Ramos (cell line): ENCODE results near the gene ADCY7.

ENCODE experiments used
- in situ Hi-C: fragments of 300-500 bp; cut with MboI; formaldehyde crosslinking; loops from one replicate; pipeline ENCODE4 v1.14.3; 2022; ENCODE audit warnings: low sequenced_read_pairs; ENCODE audit not compliant: unreplicated experiment

The ADCY7 gene

DNA sequence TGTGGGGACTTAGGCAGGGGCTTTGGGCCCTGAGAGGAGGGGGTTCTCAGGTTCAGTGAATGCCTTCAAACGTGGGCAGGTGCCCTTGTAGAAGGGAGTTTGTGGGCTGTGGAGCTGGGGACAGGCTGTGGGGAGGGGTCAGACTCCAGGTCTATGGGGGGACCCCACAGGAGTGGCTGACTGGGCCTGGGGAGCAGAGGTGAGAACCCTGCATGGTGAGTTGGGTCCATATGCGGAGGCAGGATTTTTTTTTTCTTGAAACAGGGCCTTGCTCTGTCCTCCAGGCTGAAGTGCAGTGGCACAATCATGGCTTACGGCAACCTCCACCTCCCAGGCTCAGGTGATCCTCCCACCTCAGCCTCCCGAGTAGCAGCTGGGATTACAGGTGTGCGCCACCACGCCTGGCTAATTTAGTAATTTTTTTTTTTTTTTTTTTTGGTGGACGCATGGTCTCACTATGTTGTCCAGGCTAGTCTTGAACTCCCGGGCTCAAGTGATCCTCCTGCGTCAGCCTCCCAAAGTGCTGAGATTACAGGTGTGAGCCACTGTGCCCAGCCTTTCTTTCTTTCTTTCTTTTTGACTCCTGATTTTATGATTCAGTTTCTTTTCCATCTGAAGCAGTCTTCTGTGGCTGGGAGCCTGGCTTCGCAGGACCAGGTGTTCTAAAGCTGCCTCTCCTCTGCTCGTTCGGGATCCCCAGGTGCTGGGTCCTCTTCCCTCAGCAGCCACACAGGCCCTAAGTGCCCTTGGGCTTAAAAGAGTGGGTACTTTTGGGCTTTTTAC lies 19.0 kb upstream of the ADCY7 start:
- in situ Hi-C loops = loop anchor here (25.0 kb wide), 1 partner anchor 415 kb away; no protein-coding TSS in a partner anchor

DNA sequence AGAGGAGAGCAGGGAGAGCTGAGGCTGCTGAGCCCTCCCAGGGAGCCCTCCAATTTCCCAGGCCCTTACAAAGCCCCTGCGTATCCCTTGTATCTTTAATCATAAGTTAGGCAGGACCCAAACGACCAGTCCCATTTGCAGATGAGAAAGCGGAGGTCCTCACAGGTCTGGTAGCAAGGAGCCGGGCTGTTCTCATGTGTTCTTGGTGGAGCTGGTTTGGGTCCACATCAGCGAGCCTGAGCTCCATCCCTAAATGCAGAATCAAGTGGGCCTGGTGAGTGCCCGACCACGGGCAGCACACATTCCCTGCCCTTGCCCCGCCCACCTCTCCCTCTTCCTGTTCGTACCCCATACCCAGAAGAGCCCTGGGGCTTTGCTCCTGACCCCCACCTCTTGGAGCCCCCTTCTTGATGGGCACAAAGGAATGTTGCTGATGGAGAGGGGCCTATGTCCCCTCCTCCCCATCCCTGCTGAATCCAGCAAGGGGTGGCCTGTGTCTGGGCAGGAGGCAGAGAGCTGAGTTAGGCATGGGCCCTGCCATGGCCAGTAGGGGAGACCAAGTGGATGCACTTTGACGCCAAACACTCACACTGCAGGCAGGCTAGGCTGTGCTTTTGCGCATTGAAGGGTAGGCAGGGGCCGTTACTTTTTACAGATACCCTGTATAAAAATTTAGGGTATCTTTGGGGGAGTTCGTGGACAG lies 18.3 kb upstream of the ADCY7 start:
- in situ Hi-C loops = loop anchor here (25.0 kb wide), 1 partner anchor 414 kb away; no protein-coding TSS in a partner anchor

DNA sequence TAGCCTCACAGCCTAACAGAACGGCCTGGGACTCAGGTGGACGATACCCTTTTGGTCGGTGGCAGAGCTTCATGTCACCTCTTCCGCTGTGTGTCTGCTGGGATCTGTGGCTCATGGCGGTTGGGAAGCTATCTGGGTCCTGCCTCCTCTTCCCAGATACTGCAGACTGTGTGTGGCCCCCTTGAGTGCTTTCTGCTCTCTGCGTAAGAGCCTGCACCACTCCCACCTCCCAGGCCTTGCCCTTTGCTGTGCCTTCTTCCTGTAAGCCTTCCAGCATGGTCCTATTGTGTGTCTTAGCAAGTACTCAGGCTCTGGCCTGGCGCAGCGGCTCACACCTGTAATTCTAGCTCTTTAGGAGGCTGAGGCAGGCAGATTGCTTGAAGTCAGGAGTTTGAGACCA lies 17.5 kb upstream of the ADCY7 start:
- in situ Hi-C loops = loop anchor here (25.0 kb wide), 1 partner anchor 413 kb away; no protein-coding TSS in a partner anchor

DNA sequence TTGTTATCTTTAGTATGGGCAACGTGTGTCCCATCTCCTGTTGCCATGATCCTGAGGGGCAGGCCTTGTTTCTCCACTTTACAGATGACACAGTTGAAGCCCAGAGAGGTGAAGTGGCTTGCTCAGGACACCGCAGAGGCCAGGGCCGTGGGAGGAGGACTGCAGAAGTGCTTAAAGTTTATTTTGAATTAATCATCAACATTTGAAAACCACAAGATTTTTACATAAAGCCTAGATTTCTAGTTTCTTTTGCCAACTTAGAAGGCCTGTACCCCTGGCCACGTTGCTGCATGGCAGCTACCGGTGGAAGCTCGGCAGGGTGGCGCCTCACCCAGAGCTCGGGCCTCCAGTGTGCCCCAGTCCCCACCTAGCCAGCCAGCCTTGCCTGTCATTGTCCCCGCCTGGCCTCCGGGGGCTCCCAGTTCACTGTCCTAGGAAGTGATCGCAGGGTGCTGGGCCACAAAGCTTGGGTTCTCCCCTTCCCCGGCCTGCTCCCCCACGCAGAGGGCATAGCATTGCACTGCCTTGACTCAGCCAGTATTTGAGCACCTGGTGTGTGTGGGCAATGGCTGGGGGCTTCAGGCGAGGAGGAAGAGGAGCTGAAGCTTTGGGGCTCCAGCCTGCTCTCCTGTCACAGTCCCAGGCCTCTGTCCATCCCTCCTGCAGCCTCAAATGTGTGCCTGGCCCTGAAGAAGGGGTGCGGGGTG lies 14.8 kb upstream of the ADCY7 start:
- in situ Hi-C loops = no loop called here

DNA sequence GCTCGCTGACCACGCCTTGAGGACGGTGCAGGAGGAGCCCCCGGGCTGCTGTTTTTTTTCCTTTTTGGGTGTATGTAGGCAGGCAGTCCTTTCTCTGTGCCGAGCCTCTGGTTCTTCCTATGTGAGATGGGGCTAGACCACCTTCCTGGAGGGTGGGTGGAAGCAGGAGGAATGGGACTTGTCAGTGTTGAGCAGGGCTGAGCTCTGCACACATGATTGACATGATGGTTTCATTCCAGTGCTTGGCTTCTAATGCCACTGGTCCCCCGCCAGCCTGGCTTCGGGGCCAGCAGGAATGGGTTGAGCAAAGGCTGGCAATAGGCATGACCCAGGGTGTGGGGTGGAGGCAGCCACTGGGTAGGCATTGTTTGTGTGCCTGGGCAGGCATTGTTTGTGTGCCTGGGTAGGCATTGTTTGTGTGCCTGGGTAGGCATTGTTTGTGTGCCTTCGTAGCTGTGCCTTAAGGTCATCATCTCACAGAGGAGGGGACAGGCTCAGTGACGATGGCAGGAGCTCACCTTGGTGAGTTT lies 14.2 kb upstream of the ADCY7 start:
- in situ Hi-C loops = no loop called here

DNA sequence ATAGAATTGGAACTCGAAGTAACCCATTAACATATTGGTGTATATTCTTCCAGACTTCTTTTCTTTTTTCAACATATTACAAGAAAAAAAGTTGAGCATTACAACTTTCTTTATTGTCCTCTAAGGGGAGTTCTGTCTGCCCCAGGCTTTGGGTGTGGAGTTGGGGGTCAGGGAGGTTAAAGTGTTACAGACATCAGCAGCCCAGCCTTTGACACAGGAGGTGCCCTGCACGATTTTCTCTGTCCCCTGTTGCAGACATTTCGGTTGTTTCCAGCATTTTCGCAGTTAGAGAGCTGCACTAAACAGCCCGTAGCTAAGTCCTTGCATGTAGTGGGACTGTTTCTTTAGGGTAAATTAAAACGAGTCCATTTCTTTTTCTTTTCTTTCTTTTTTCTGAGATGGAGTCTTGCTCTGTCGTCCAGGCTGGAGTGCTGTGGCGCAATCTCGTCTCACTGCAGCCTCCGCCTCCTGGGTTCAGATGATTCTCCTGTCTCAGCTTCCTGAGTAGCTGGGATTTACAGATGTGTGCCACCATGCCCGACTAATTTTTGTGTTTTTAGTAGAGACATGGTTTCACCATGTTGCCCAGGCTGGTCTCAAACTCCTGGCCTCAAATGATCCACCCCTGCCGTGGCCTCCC lies 13.4 kb upstream of the ADCY7 start:
- in situ Hi-C loops = no loop called here

DNA sequence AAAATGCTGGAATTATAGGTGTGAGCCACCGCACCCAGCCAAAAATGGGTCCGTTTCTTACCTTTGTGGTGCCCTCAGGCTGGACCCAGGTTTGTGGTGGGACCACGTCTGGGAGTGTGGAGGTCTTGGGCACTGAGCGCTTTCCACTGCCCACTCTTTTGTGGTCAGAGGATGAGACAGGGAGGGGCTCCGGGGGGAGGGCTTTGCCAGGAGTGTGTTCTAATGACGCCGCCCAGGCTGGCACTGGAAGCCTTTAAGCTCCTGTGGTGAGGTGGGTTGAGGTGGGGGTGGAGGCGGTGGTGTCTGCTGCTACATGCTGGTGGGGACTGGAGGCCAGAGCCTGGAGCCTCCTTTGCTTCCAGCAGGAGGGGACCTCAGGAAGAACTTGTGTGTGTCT lies 12.8 kb upstream of the ADCY7 start:
- in situ Hi-C loops = no loop called here

DNA sequence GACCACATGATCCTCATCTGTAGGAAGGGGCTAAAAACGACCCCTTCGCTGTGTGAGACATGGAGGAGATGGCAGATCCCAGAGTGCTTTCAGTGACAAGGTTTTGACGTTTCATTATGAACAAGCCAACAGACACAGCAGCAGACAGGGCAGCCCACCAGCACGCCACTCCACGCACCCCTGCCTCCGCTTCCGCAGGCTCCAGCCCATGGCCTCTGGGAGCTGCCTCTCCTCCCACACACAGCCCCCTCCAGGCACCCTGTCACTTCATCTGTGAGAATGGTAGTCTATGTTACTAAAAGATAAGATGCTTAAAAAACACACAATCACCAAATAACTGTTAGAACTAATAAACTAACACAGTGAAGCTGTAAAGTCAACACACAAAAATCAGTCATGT lies 12.3 kb upstream of the ADCY7 start:
- in situ Hi-C loops = no loop called here

DNA sequence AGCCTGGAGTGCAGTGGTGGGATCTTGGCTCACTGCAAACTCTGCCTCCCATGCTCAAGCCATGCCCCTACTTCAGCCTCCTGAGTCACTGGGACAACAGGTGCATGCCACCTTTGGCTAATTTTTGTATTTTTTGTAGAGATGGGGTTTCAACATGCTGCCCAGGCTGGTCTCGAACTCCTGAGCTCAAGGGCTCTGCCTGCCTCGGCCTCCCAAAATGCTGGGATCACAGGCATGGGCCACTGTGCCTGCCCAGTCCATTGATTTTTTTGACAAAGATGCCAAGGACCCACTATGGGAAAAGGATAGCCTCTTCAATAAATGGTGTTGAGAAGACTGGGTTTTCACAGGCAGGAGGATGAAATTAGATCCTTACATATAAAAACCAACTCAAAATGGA lies 10.8 kb upstream of the ADCY7 start:
- in situ Hi-C loops = no loop called here

DNA sequence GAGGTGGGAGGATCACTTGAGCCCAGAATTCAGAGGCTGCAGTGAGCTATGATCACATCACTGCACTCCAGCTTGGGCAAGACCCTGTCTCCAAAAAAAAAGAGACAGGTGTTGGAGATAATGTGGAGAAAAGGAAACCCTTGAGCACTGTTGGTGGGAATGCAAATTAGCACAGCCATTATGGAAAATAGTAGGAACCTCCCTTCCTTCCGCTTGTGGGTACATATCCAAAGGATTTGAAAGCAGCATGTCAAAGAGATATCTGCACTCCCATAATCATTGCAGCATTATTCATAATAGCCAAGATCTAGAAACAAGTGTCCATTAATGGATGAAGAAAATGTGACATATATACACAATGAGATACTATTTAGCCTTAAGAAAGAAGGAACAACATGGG lies 9.7 kb upstream of the ADCY7 start:
- in situ Hi-C loops = no loop called here

DNA sequence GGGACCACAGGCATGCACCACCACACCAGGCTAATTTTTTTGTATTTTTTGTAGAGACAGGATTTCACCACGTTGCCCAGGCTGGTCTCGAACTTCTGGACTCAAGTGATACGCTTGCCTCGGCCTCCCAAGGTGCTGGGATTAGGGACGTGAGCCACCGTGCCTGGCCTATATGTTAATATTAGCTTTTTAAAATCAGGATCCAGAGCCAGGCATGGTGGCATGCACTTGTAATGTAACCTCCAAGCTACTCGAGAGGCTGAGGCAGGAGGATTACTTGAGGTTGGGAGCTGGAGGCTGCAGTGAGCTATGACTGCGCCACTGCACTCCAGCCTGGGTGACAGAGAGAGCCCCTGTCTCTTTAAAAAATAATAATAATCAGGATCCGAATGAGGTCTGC lies 8.5 kb upstream of the ADCY7 start:
- in situ Hi-C loops = no loop called here

DNA sequence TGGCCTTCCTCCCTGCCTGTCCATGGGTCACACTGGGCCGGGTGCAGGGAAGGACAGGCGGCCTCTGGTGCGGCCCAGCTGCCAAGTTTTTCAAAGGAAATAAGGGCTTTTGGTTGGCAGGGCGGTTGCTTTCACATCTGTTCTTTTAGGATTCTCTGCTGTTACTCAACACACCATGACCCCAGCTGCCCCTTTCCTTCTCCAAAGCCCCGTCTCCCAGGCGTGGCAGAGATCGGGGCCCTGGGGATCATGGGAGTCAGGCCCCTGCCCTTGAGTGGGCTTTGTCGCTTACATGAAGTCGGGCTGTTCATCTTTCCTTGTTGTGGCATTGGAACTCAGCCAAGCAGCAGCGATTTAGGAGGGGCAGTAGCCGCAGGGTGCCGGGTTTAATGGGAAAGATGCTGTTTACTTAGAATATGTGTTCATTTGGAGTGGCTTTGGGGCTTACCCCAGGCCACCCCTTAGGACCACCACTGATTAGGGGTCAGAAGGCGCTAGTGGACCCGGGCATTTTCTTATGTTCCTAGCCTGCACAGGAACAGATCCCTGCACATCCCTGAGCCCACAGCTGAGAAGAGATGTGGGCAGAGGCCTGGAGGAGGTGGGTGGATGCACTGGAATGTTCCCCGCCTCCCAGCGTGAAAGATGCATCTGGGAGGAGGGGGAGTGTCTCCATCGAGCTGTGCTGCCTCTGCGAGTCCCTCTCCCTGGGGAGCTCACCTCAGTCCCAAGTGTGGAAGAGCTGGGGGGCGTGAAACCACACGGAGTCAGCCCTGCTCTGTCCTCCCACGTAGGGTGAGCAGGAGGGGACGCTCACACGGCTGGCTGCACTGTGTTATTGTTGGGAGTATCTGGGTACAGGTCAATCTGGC lies 6.8 kb upstream of the ADCY7 start:
- in situ Hi-C loops = no loop called here

DNA sequence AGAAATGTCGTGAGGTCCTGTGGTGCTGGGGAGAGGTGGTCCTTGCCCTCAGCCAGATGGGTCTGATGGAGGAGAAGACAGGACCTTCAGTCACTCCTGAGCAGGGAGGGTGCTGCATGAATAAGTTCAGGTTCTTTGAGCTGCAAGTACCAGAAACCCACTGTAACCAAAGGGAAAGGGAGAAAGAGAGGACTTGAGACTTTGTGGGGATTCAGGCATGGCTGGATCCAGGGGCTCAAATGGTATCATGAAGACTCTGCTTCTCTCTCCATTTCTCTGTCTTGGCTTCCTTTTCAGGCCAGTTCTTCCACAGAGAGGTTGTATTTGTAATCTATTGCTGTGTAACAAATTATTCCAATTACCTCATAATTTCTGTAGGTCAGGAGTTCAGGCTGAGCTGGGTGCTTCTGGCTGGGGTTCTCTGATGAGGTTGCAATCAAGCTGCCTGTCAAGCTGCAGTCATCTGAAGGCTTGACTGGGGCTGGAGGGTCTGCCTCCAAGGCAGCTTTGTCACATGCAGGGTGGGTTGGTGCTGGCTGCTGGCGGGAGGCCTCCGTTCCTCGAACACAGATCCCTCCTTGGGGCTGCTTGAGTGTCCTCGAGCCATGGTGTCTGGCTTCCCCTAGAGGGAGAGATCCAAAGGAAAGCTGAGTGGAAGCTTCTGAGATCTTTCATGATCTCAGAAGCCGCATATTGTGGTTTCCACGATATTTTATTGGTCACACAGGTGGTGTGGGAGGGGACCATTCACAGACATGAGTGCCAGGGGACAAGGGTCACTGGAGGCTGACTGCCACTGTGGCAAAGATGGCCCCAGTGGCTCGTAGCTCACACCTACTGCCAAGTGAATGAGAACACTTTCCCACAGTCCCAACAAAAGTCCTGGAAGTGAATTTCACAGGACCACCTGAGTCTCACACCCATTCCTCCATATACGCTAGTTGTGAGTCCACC lies 5.9 kb upstream of the ADCY7 start:
- in situ Hi-C loops = no loop called here

DNA sequence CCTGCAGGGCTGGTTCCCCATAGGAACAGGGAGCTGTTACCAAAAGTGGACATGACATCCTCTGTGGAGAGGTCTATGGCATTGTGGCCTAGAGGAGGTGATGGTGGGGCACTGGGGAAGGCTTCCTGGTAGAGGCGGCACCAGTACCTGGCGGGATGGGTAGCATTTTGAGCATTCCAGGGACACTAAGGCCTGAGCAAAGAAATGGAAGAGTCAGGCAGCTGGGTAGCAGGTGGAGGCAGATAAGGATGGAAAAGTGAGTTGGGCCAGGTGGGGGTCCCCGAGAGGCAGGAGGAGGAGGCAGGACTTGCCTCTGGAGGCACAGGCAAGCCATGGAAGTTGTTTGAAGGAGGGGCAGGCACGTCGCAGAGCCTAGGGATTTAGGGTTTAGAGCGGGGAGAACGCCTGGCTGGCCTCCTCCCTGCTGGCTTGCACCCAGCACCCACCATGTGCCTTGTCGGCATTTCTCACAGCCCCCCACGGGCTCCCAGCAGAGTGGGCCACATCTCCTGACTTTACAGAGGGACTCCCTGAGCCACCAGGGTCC lies 5.1 kb upstream of the ADCY7 start:
- in situ Hi-C loops = no loop called here

DNA sequence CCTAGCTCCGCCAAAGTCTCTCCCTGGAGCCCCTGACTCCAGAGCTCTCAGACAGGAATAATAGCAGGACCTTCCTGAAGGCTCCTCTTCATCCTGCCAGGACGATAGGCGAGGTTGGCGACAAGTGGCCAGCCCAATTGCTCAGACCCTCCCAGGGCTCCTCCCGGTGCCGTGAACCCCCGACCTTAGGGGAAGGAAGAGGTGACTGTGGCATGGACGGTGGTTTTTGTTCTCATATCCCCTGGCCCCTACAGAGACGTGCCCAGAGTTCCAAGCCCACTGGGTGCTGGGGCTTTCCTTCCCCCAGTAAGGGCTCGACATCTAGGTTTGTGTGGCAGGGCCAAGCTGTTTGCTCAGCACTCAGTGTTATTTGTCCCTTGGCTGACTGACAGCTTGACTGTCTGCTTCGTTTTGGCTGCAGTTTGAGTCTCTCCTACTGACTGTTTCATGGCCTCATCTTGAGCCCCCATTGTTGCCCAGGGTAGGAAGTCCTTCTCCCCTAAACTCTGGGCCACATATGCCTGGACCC lies 4.6 kb upstream of the ADCY7 start:
- in situ Hi-C loops = no loop called here

DNA sequence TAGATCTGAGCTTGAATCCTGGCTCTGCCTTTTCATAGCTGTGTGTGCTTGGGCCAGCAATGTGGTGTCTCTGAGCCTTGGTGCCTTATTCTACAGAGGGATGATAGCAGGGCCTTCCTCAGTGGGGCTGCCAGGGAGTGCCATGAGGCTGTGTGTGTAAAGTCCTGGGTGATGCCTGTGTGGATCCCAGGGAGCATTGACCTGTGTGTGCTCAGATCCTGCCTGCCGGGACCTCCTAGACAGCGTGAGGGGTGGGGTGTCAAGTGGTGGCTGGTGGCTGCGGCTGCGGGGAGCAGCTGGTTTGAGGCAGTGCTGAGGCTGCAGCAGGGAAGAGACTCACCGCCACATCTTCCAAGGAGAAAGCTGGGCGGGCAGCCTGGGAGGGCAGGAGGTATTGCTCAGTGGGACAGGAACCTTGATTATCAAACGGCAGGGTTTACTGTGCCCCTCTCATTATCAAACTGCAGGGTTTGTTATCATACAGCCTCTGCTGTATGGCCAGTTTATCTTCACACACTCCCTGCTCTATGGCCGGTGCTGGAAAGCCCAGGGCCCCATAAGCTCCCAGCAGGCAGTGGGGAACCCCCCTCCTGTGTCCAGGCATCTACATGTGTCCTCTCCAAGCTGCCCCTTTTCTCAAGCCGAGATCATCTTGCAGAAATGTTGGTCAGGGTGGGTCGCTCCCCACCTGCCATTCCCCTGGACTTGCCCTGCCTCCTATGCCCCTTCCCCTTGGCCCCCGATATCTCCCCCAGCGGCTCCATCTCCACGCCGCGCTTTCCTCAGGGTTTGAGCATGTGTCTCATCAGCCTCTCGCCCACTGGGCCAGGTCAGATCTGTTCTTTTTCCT lies 3.1 kb upstream of the ADCY7 start:
- in situ Hi-C loops = no loop called here
